ENCODE data around the gene LNPK. TPM values are rescaled to one million over a fixed set of nuclear protein-coding genes. Genes with fewer than 3 reads are reported as not detected.
"Not testable (repeated sequence)": the region's sequence is repeated elsewhere in the genome, so short reads cannot be mapped to it uniquely, and the experiment has no call there.

The LNPK gene
- total RNA-seq, 2 experiments from 2014 or later = 27.3 to 36.0 TPM

DNA sequence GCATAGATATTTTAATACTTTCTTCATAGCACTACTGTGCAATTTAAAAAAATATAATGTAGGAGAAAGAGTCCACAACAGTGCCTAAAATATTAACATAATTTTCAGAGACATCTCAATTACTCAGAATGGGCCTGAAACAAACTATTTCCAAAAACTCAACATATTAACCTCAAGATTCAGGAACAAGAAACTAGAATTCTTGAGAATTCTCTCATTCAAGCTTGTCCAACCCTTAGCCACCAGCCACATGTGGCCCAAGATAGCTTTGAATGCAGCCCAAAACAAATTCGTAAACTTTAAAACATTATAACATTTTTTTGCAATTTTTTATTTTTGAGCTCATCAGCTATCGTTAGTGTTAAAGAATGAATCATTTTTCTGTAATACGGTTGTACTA lies 35.2 kb downstream of the LNPK start:
- H3K4me1 Mint-ChIP-seq = no peaks in the 10 kb centered on the region
- intact Hi-C loops (cut with DNase I, micrococcal nuclease) = no loop called here
- CTCF ChIA-PET = no interaction called here
- no peak for ATAC-seq
- peaks cover 33% of the 10 kb centered on the region for H3K36me3 Mint-ChIP-seq (ENCODE audit: low read depth)
- no peak overlapping the region for H3K4me3 Mint-ChIP-seq
- H3K27ac Mint-ChIP-seq = no peak overlapping the region
- H3K9me3 Mint-ChIP-seq (ENCODE audit: low read depth) = no peaks in the 10 kb centered on the region
- no peaks in the 10 kb centered on the region for H3K27me3 Mint-ChIP-seq
- POLR2A ChIA-PET = no interaction called here
- no peak for DNase-seq

- Mint-ChIP-seq H3K27me3 (no peaks in the 10 kb centered on the region), H3K9me3 (ENCODE audit: low read depth) (no peaks in the 10 kb centered on the region), H3K36me3 (ENCODE audit: low read depth) (peaks cover 43% of the 10 kb centered on the region), H3K4me1 (no peaks in the 10 kb centered on the region), H3K4me3 (no peak overlapping the region), H3K27ac (no peak overlapping the region)
- POLR2A ChIA-PET = no interaction called here
- CTCF ChIA-PET = no interaction called here
- DNase-seq (no peak), ATAC-seq (no peak)
- intact Hi-C loops (cut with DNase I, micrococcal nuclease) = no loop called here
Measured at GRCh38 chr2:175965773-175966172, 36.3 kb downstream of the LNPK start.

DNA sequence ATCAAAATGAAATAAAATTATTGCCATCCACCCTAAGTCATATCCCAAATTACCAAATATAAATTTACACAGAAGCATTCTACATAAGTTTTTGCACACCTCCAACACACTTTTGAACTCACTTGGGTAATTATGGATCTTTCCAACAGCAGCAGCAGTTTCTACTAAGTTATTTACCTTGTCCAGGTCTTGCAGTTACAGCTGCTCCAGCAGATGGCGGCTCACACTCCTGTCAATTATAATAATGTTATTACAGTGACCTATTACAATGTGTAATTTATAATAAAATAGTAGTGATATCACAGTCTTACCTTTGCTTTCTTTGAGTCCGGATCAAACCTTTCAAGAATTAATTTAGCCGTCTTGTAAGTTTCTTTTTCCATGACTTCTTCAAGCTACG lies 37.9 kb downstream of the LNPK start:
- no peak for ATAC-seq
- intact Hi-C loops (cut with DNase I, micrococcal nuclease) = no loop called here
- Mint-ChIP-seq H3K9me3 (ENCODE audit: low read depth) (no peaks in the 10 kb centered on the region), H3K4me1 (no peaks in the 10 kb centered on the region), H3K4me3 (no peak overlapping the region), H3K27ac (no peak overlapping the region), H3K36me3 (ENCODE audit: low read depth) (peaks cover 50% of the 10 kb centered on the region), H3K27me3 (no peaks in the 10 kb centered on the region)
- no peak for DNase-seq
- ChIA-PET CTCF (no interaction called here), POLR2A (no interaction called here)

DNA sequence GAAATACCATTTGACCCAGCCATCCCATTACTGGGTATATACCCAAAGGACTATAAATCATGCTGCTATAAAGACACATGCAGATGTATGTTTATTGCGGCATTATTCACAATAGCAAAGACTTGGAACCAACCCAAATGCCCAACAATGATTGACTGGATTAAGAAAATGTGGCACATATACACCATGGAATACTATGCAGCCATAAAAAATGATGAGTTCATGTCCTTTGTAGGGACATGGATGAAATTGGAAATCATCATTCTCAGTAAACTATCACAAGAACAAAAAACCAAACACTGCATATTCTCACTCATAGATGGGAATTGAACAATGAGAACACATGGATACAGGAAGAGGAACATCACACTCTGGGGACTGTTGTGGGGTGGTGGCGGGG lies 38.9 kb downstream of the LNPK start:
- H3K27ac Mint-ChIP-seq; POLR2A ChIA-PET; CTCF ChIA-PET; H3K9me3 Mint-ChIP-seq (ENCODE audit: low read depth); ATAC-seq; H3K4me3 Mint-ChIP-seq; H3K27me3 Mint-ChIP-seq; DNase-seq; H3K4me1 Mint-ChIP-seq; intact Hi-C loops (cut with DNase I, micrococcal nuclease): not testable (repeated sequence)
- peaks cover 55% of the 10 kb centered on the region for H3K36me3 Mint-ChIP-seq (ENCODE audit: low read depth)

- no peak for DNase-seq
- ATAC-seq = no peak
- no peaks in the 10 kb centered on the region for H3K27me3 Mint-ChIP-seq
- H3K4me3 Mint-ChIP-seq = no peak overlapping the region
- intact Hi-C loops (cut with DNase I, micrococcal nuclease) = no loop called here
- no peak overlapping the region for H3K27ac Mint-ChIP-seq
- no peaks in the 10 kb centered on the region for H3K4me1 Mint-ChIP-seq
- H3K9me3 Mint-ChIP-seq (ENCODE audit: low read depth) = no peaks in the 10 kb centered on the region
- POLR2A ChIA-PET = no interaction called here
- peaks cover 72% of the 10 kb centered on the region for H3K36me3 Mint-ChIP-seq (ENCODE audit: low read depth)
- CTCF ChIA-PET = no interaction called here
Measured at GRCh38 chr2:175957845-175958244, 44.2 kb downstream of the LNPK start.

GRCh38 chr2:175955136-175955535 lies 46.9 kb downstream of the LNPK start:
- H3K36me3 Mint-ChIP-seq (ENCODE audit: low read depth) = peaks cover 58% of the 10 kb centered on the region
- no peak overlapping the region for H3K4me3 Mint-ChIP-seq
- ChIA-PET POLR2A (no interaction called here), CTCF (no interaction called here)
- no peak for ATAC-seq
- H3K27me3 Mint-ChIP-seq = no peaks in the 10 kb centered on the region
- no peaks in the 10 kb centered on the region for H3K9me3 Mint-ChIP-seq (ENCODE audit: low read depth)
- no peak for DNase-seq
- no peaks in the 10 kb centered on the region for H3K4me1 Mint-ChIP-seq
- intact Hi-C loops (cut with DNase I, micrococcal nuclease) = no loop called here
- no peak overlapping the region for H3K27ac Mint-ChIP-seq

- no peak overlapping the region for H3K27ac Mint-ChIP-seq
- intact Hi-C loops (cut with DNase I, micrococcal nuclease) = no loop called here
- CTCF ChIA-PET = interaction anchor here (0.8 kb wide), 1 partner anchor 19 kb away, joined by 3 read pairs; no protein-coding TSS in a partner anchor
- H3K27me3 Mint-ChIP-seq = no peaks in the 10 kb centered on the region
- DNase-seq (no peak), ATAC-seq (no peak)
- POLR2A ChIA-PET = no interaction called here
- H3K4me3 Mint-ChIP-seq = no peak overlapping the region
- no peaks in the 10 kb centered on the region for H3K9me3 Mint-ChIP-seq (ENCODE audit: low read depth)
- H3K36me3 Mint-ChIP-seq (ENCODE audit: low read depth) = peaks cover 26% of the 10 kb centered on the region
- H3K4me1 Mint-ChIP-seq = no peaks in the 10 kb centered on the region
Measured at GRCh38 chr2:175950512-175950911, 51.6 kb downstream of the LNPK start.

- no peaks in the 10 kb centered on the region for H3K4me1 Mint-ChIP-seq
- ChIA-PET CTCF (interaction anchor here (0.7 kb wide), 1 partner anchor 47 kb away, joined by 3 read pairs; no protein-coding TSS in a partner anchor), POLR2A (no interaction called here)
- H3K36me3 Mint-ChIP-seq (ENCODE audit: low read depth) = peaks cover 29% of the 10 kb centered on the region
- no peak for DNase-seq
- intact Hi-C loops (cut with DNase I, micrococcal nuclease) = no loop called here
- no peaks in the 10 kb centered on the region for H3K9me3 Mint-ChIP-seq (ENCODE audit: low read depth)
- no peak overlapping the region for H3K4me3 Mint-ChIP-seq
- ATAC-seq = no peak
- no peak overlapping the region for H3K27ac Mint-ChIP-seq
- no peaks in the 10 kb centered on the region for H3K27me3 Mint-ChIP-seq
Measured at GRCh38 chr2:175948191-175948590, 53.9 kb downstream of the LNPK start.

- ATAC-seq = no peak
- H3K27me3 Mint-ChIP-seq = no peaks in the 10 kb centered on the region
- intact Hi-C loops (cut with DNase I, micrococcal nuclease) = no loop called here
- no peak for DNase-seq
- no peak overlapping the region for H3K27ac Mint-ChIP-seq
- POLR2A ChIA-PET = no interaction called here
- H3K9me3 Mint-ChIP-seq (ENCODE audit: low read depth) = no peaks in the 10 kb centered on the region
- CTCF ChIA-PET = no interaction called here
- peaks cover 31% of the 10 kb centered on the region for H3K36me3 Mint-ChIP-seq (ENCODE audit: low read depth)
- no peaks in the 10 kb centered on the region for H3K4me1 Mint-ChIP-seq
- H3K4me3 Mint-ChIP-seq = no peak overlapping the region
Measured at GRCh38 chr2:175947073-175947472, 55.0 kb downstream of the LNPK start.

DNA sequence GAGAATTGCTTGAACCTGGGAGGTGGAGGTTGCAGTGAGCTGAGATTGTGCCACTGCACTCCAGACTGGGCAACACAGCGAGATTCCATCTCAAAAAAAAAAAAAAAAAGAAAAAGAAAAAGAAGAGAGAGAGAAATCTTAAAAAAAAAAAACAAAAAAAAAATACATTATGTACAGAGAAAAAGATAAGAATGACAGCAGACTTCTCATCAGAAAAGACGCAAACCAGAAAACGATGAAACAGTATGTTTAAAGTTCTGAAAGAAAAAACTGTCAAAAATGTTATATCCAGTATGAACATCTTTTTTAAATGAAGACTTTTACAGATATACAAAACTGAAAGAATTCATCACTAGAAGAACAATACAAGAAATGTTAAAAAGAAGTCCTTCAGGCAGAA lies 60.4 kb downstream of the LNPK start:
- Mint-ChIP-seq H3K36me3 (ENCODE audit: low read depth) (peaks cover 37% of the 10 kb centered on the region), H3K4me3 (no peak overlapping the region), H3K27me3 (no peaks in the 10 kb centered on the region), H3K9me3 (ENCODE audit: low read depth) (peaks cover 2% of the 10 kb centered on the region), H3K27ac (no peak overlapping the region), H3K4me1 (no peaks in the 10 kb centered on the region)
- ChIA-PET CTCF (no interaction called here), POLR2A (no interaction called here)
- no peak for ATAC-seq
- DNase-seq = no peak
- intact Hi-C loops (cut with DNase I, micrococcal nuclease) = no loop called here

DNA sequence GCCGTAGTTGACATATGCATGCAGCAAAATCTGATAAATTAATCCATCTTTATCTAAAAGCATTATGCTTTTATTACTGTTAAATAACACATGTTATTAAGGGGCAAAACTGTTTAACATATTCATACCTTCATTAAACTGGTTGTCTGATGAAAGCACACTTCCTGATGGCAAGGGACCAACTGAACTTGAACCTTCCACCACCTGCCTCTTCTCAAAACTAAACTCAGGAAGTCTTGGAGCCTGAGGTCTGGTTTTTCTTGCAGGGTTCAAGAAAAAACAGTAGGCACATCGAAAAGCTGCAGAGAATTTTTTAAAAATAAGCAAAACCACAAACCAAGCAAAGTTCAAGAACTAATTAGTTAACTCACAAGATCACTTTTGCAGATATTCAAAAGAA lies 64.9 kb downstream of the LNPK start:
- intact Hi-C loops (cut with DNase I, micrococcal nuclease) = no loop called here
- Mint-ChIP-seq H3K4me1 (no peaks in the 10 kb centered on the region), H3K4me3 (no peak overlapping the region), H3K27me3 (no peaks in the 10 kb centered on the region), H3K36me3 (ENCODE audit: low read depth) (peaks cover 35% of the 10 kb centered on the region), H3K27ac (no peak overlapping the region), H3K9me3 (ENCODE audit: low read depth) (peaks cover 2% of the 10 kb centered on the region)
- DNase-seq (no peak), ATAC-seq (no peak)
- CTCF ChIA-PET = no interaction called here
- POLR2A ChIA-PET = no interaction called here

- CTCF ChIA-PET = no interaction called here
Measured at GRCh38 chr2:175935289-175936181, 66.5 kb downstream of the LNPK start.

More at GRCh38 chr2:175935289-175936181, 66.5 kb downstream of the LNPK start:
- H3K4me1 Mint-ChIP-seq = no peaks in the 10 kb centered on the region
- POLR2A ChIA-PET = no interaction called here
- H3K36me3 Mint-ChIP-seq (ENCODE audit: low read depth) = peaks cover 32% of the 10 kb centered on the region
- intact Hi-C loops (cut with DNase I, micrococcal nuclease) = no loop called here
- H3K4me3 Mint-ChIP-seq = no peak overlapping the region
- no peaks in the 10 kb centered on the region for H3K9me3 Mint-ChIP-seq (ENCODE audit: low read depth)
- no peaks in the 10 kb centered on the region for H3K27me3 Mint-ChIP-seq
- ATAC-seq = no peak
- no peak for DNase-seq
- no peak overlapping the region for H3K27ac Mint-ChIP-seq
